Measurements from ENCODE around the gene PLAC1.
A peak's percentile ranks its signal among the peaks of the same experiment; 100 is the strongest.

Gene PLAC1

GRCh38 chrX:134658002-134658759, at the start of gene PLAC1:
Gene PLAC1 (minus strand): TSS chrX:134658471. CDS start chrX:134566682, 91,789 bp downstream.
- DNase-seq (ENCODE audit: low spot score), result no peak

- DNase-seq (ENCODE audit: low spot score), result no peak
Observed at GRCh38 chrX:134706138-134706537, 47.9 kb upstream of the PLAC1 start.

GRCh38 chrX:134695999-134696398, 37.7 kb upstream of the PLAC1 start:
- DNase-seq (ENCODE audit: low spot score), result no peak

- no peak for DNase-seq (ENCODE audit: low spot score)
Observed at GRCh38 chrX:134694333-134695322, 36.4 kb upstream of the PLAC1 start.

GRCh38 chrX:134693644-134694043, 35.4 kb upstream of the PLAC1 start:
- DNase-seq (ENCODE audit: low spot score), result no peak

GRCh38 chrX:134692990-134693389, 34.7 kb upstream of the PLAC1 start:
- DNase-seq (ENCODE audit: low spot score), result peak; percentile 72

GRCh38 chrX:134692233-134692632, 34.0 kb upstream of the PLAC1 start:
- DNase-seq (ENCODE audit: low spot score), result no peak

GRCh38 chrX:134691453-134691852, 33.2 kb upstream of the PLAC1 start:
- no peak for DNase-seq (ENCODE audit: low spot score)

GRCh38 chrX:134688839-134689238, 30.6 kb upstream of the PLAC1 start:
- DNase-seq (ENCODE audit: low spot score), result peak; percentile 81

GRCh38 chrX:134688031-134688823, 30.0 kb upstream of the PLAC1 start:
- DNase-seq (ENCODE audit: low spot score), result no peak

GRCh38 chrX:134685668-134686067, 27.4 kb upstream of the PLAC1 start:
- DNase-seq (ENCODE audit: low spot score), result no peak

- no peak for DNase-seq (ENCODE audit: low spot score)
Observed at GRCh38 chrX:134684956-134685355, 26.7 kb upstream of the PLAC1 start.

GRCh38 chrX:134683351-134684005, 25.2 kb upstream of the PLAC1 start:
- no peak for DNase-seq (ENCODE audit: low spot score)

GRCh38 chrX:134682081-134682480, 23.8 kb upstream of the PLAC1 start:
- DNase-seq (ENCODE audit: low spot score), result no peak

GRCh38 chrX:134679644-134680043, 21.4 kb upstream of the PLAC1 start:
- DNase-seq (ENCODE audit: low spot score), result no peak

- DNase-seq (ENCODE audit: low spot score), result no peak
Observed at GRCh38 chrX:134679221-134679620, 20.9 kb upstream of the PLAC1 start.

- DNase-seq (ENCODE audit: low spot score), result no peak
Observed at GRCh38 chrX:134677332-134677731, 19.1 kb upstream of the PLAC1 start.

- DNase-seq (ENCODE audit: low spot score), result peak; percentile 53
Observed at GRCh38 chrX:134676436-134676835, 18.2 kb upstream of the PLAC1 start.

- no peak for DNase-seq (ENCODE audit: low spot score)
Observed at GRCh38 chrX:134673123-134673522, 14.9 kb upstream of the PLAC1 start.

GRCh38 chrX:134672101-134672500, 13.8 kb upstream of the PLAC1 start:
- no peak for DNase-seq (ENCODE audit: low spot score)

GRCh38 chrX:134671294-134671693, 13.0 kb upstream of the PLAC1 start:
- DNase-seq (ENCODE audit: low spot score), result peak; percentile 37

Measured in kidney tubule cell (primary cell).